ENCODE data around the gene CD6. TPM values are rescaled to one million over a fixed set of nuclear protein-coding genes. Genes with fewer than 3 reads are reported as not detected.

The CD6 gene
- total and polyA plus RNA-seq, 2 of the 8 experiments (the other 6 are each of a cell fraction or from before 2014, with no cell fraction given) = 0.03 TPM; not detected in 1

DNA sequence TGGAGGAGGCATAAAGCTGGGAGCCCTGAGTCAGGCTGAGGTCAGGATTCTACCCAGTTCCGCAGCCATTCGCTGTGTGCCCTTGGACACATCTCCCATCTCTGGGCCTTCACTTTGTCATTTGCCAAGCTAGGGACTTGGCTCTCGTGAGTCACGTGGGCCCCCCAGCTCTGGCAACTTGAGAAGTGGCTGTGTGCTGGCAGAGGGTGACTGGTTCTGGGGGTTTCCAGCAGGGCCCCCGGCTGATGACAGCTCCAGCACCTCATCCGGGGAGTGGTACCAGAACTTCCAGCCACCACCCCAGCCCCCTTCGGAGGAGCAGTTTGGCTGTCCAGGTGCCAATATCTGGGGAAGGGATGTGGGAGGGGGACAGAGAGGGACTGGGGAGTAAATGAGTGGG, 46.6 kb downstream of the CD6 start (continued):
- TF ChIP-seq, protein P1, sequence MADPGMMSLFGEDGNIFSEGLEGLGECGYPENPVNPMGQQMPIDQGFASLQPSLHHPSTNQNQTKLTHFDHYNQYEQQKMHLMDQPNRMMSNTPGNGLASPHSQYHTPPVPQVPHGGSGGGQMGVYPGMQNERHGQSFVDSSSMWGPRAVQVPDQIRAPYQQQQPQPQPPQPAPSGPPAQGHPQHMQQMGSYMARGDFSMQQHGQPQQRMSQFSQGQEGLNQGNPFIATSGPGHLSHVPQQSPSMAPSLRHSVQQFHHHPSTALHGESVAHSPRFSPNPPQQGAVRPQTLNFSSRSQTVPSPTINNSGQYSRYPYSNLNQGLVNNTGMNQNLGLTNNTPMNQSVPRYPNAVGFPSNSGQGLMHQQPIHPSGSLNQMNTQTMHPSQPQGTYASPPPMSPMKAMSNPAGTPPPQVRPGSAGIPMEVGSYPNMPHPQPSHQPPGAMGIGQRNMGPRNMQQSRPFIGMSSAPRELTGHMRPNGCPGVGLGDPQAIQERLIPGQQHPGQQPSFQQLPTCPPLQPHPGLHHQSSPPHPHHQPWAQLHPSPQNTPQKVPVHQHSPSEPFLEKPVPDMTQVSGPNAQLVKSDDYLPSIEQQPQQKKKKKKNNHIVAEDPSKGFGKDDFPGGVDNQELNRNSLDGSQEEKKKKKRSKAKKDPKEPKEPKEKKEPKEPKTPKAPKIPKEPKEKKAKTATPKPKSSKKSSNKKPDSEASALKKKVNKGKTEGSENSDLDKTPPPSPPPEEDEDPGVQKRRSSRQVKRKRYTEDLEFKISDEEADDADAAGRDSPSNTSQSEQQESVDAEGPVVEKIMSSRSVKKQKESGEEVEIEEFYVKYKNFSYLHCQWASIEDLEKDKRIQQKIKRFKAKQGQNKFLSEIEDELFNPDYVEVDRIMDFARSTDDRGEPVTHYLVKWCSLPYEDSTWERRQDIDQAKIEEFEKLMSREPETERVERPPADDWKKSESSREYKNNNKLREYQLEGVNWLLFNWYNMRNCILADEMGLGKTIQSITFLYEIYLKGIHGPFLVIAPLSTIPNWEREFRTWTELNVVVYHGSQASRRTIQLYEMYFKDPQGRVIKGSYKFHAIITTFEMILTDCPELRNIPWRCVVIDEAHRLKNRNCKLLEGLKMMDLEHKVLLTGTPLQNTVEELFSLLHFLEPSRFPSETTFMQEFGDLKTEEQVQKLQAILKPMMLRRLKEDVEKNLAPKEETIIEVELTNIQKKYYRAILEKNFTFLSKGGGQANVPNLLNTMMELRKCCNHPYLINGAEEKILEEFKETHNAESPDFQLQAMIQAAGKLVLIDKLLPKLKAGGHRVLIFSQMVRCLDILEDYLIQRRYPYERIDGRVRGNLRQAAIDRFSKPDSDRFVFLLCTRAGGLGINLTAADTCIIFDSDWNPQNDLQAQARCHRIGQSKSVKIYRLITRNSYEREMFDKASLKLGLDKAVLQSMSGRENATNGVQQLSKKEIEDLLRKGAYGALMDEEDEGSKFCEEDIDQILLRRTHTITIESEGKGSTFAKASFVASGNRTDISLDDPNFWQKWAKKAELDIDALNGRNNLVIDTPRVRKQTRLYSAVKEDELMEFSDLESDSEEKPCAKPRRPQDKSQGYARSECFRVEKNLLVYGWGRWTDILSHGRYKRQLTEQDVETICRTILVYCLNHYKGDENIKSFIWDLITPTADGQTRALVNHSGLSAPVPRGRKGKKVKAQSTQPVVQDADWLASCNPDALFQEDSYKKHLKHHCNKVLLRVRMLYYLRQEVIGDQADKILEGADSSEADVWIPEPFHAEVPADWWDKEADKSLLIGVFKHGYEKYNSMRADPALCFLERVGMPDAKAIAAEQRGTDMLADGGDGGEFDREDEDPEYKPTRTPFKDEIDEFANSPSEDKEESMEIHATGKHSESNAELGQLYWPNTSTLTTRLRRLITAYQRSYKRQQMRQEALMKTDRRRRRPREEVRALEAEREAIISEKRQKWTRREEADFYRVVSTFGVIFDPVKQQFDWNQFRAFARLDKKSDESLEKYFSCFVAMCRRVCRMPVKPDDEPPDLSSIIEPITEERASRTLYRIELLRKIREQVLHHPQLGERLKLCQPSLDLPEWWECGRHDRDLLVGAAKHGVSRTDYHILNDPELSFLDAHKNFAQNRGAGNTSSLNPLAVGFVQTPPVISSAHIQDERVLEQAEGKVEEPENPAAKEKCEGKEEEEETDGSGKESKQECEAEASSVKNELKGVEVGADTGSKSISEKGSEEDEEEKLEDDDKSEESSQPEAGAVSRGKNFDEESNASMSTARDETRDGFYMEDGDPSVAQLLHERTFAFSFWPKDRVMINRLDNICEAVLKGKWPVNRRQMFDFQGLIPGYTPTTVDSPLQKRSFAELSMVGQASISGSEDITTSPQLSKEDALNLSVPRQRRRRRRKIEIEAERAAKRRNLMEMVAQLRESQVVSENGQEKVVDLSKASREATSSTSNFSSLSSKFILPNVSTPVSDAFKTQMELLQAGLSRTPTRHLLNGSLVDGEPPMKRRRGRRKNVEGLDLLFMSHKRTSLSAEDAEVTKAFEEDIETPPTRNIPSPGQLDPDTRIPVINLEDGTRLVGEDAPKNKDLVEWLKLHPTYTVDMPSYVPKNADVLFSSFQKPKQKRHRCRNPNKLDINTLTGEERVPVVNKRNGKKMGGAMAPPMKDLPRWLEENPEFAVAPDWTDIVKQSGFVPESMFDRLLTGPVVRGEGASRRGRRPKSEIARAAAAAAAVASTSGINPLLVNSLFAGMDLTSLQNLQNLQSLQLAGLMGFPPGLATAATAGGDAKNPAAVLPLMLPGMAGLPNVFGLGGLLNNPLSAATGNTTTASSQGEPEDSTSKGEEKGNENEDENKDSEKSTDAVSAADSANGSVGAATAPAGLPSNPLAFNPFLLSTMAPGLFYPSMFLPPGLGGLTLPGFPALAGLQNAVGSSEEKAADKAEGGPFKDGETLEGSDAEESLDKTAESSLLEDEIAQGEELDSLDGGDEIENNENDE (IDR thresholded peaks at IDR 0.05; ENCODE audit: insufficient replicate concordance, low read length) = no peak
- TF ChIP-seq KDM1A (IDR thresholded peaks at IDR 0.05; ENCODE audit: borderline replicate concordance, low read length) (no peak), POLR2A (IDR thresholded peaks at IDR 0.05; ENCODE audit: control extremely low read depth in 1 of 2, low read depth in 2 of 2, low read length in 2 of 2) (no peak), SP1 (IDR thresholded peaks at IDR 0.05; ENCODE audit: low read depth, low read length) (no peak)

Data from H1 (cell line).